ENCODE results near the gene C10orf90. TPM values are rescaled to one million over a fixed set of nuclear protein-coding genes. Genes with fewer than 3 reads are reported as not detected.

The C10orf90 gene
- total RNA-seq, 1 donor from 2014 or later: not detected

DNA sequence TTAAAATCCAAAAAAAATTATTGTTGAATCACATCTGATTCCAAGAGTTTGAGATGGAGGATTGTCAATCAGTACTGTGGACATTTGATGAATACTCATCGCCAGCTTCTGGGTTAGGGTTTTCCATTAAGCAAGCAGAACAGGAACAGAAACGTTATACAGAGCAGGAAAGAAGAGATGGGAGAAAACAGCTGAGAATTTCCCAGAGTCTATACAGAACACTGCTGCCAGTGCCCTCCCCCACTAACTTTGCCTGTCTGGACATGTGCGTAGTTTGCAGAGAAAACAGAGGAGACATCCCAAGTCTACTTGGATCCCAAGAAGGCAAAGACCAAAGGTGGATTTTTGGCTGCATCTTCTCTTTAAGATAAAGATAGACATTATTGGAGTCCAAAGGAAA, 19.0 kb downstream of the C10orf90 start:
- H3K4me1 Mint-ChIP-seq: no peaks in the 10 kb centered on the region
- intact Hi-C loops (cut with micrococcal nuclease): no loop called here
- no peak for TF ChIP-seq CTCF (IDR thresholded peaks at IDR 0.05)
- H3K27me3 Mint-ChIP-seq: no peaks in the 10 kb centered on the region
- ChIA-PET POLR2A (no interaction called here), CTCF (no interaction called here)
- no peak overlapping the region for H3K27ac Mint-ChIP-seq
- DNase-seq (no peak), ATAC-seq (ENCODE audit: low read depth) (no peak)
- no peaks in the 10 kb centered on the region for H3K9me3 Mint-ChIP-seq
- H3K36me3 Mint-ChIP-seq (ENCODE audit: low read depth): no peaks in the 10 kb centered on the region
- H3K4me3 Mint-ChIP-seq: no peak overlapping the region

DNA sequence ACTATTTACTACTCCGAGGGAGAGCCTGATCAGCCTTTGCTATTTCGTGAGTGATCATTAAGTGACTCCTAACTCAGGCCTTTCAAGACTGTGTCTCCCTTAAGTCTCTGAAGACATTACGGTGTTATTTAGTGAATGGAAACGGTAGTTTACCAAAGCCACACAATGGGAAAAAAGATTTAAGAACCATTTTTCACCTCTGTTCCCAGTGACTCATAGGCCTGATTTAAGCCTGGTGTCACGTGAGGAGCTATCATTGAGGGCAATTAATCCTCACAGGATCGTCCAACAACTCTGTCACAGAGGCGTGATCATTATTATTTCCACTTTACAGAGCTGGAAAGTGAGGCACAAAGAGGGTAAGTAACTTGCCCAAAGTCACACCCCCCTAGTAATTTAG, 20.3 kb downstream of the C10orf90 start:
- Mint-ChIP-seq H3K27ac (no peak overlapping the region), H3K4me3 (no peak overlapping the region), H3K36me3 (ENCODE audit: low read depth) (no peaks in the 10 kb centered on the region), H3K9me3 (no peaks in the 10 kb centered on the region), H3K4me1 (no peaks in the 10 kb centered on the region), H3K27me3 (no peaks in the 10 kb centered on the region)
- intact Hi-C loops (cut with micrococcal nuclease): no loop called here
- no peak for TF ChIP-seq CTCF (IDR thresholded peaks at IDR 0.05)
- ChIA-PET CTCF (no interaction called here), POLR2A (no interaction called here)
- ATAC-seq (ENCODE audit: low read depth): no peak
- no peak for DNase-seq

GRCh38 chr10:126647116-126647515, 23.4 kb downstream of the C10orf90 start:
- TF ChIP-seq CTCF (IDR thresholded peaks at IDR 0.05): no peak
- no peak for DNase-seq
- POLR2A ChIA-PET: no interaction called here
- intact Hi-C loops (cut with micrococcal nuclease): no loop called here
- Mint-ChIP-seq H3K36me3 (ENCODE audit: low read depth) (no peaks in the 10 kb centered on the region), H3K9me3 (no peaks in the 10 kb centered on the region), H3K4me1 (no peaks in the 10 kb centered on the region), H3K4me3 (no peak overlapping the region), H3K27ac (no peak overlapping the region), H3K27me3 (peaks cover 2% of the 10 kb centered on the region)
- ATAC-seq (ENCODE audit: low read depth): no peak
- CTCF ChIA-PET: no interaction called here

DNA sequence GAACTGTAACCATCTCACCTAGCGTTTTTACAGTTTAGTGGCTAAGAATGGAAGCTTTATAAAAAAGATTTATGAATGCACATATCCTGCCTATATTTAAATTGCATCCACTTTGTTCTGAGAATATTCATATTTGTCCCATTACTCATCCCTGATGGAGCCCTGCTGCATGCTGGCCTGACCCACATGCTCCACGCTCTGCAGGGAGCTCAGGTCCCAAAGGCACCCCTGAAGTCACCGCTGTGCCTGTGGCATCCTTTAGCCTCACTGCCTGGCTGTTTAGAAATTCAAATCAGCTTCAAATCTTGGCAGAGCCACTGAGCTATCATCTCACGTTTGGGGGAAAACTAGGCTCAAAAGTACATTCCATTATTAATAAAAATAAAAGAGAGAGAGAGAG, 24.4 kb downstream of the C10orf90 start:
- Mint-ChIP-seq H3K9me3 (no peaks in the 10 kb centered on the region), H3K36me3 (ENCODE audit: low read depth) (no peaks in the 10 kb centered on the region), H3K4me1 (no peaks in the 10 kb centered on the region), H3K4me3 (no peak overlapping the region), H3K27ac (no peak overlapping the region), H3K27me3 (peaks cover 2% of the 10 kb centered on the region)
- TF ChIP-seq CTCF (IDR thresholded peaks at IDR 0.05): no peak
- POLR2A ChIA-PET: no interaction called here
- DNase-seq: no peak
- no peak for ATAC-seq (ENCODE audit: low read depth)
- CTCF ChIA-PET: no interaction called here
- intact Hi-C loops (cut with micrococcal nuclease): no loop called here

DNA sequence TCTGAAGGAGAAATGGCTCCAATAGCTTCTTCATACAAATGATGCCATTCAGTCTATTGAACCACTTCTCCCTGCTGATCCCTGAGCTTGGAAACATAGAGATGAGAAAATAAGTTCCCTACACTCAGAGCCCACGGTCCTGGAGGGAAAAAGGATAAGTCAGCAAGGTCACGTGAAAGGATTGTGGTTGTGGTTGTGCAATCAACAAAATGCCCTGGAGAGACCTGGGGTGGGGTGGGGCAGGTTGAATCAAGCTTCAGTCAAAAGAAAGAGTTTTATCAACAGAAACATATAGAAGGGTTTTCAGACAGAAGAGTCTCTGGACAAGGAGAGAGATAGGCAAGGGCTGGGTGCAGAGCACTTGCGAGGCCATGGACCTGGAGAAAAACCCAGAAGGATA, 30.1 kb downstream of the C10orf90 start:
- ATAC-seq (ENCODE audit: low read depth) (no peak), DNase-seq (no peak)
- CTCF ChIA-PET: no interaction called here
- Mint-ChIP-seq H3K4me3 (no peak overlapping the region), H3K4me1 (no peaks in the 10 kb centered on the region), H3K27ac (no peak overlapping the region), H3K27me3 (peaks cover 2% of the 10 kb centered on the region), H3K36me3 (ENCODE audit: low read depth) (no peaks in the 10 kb centered on the region), H3K9me3 (no peaks in the 10 kb centered on the region)
- intact Hi-C loops (cut with micrococcal nuclease): no loop called here
- POLR2A ChIA-PET: no interaction called here
- no peak for TF ChIP-seq CTCF (IDR thresholded peaks at IDR 0.05)
